ENCODE data around the gene SUSD3.

Gene SUSD3

DNA sequence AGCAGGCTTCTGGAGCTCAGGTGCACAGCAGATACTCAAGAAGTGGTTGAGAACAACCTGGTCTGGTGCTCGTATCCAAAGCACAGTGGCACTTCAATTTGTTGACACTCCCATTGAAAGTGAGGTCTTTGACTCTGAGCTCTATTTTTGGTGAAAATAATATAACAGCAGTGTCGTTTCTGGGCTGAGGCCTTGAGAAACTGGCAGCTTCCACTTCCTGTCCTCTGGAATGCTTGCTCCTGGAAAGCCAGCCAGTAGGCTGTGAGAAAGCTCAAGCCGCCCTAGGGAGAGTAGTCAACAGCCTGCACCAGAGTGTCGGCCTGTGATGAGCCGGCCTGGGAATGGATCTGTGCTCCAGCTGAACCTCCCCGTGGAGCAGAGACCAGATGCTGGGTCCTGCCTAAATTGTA lies 6.8 kb upstream of the SUSD3 start:
- H3K27me3 ChIP-seq (ENCODE audit: control insufficient read depth in 5 of 5, insufficient read depth in 4 of 5, low read length in 5 of 5), result no peaks in the 10 kb centered on the region
- peaks cover 3 to 19% (median 9%) of the 10 kb centered on the region in 5 donors for H3K4me1 ChIP-seq (ENCODE audit: control insufficient read depth in 5 of 5, insufficient read depth in 5 of 5, low read length in 5 of 5)
- H3K9ac ChIP-seq (ENCODE audit: low read length in 5 of 5), result peak overlapping the region in 2 of 5 donors; percentile 2 to 8
- H3K4me3 ChIP-seq (ENCODE audit: low read depth in 1 of 5, low read length in 5 of 5), result no peak overlapping the region
- no peak overlapping the region for H3K27ac ChIP-seq (ENCODE audit: low read depth, low read length)
- H3K9me3 ChIP-seq (ENCODE audit: control insufficient read depth in 5 of 5, low read length in 5 of 5), result no peaks in the 10 kb centered on the region
- H3K36me3 ChIP-seq (ENCODE audit: control insufficient read depth in 5 of 5, insufficient read depth in 5 of 5, low read length in 5 of 5), result no peaks in the 10 kb centered on the region

DNA sequence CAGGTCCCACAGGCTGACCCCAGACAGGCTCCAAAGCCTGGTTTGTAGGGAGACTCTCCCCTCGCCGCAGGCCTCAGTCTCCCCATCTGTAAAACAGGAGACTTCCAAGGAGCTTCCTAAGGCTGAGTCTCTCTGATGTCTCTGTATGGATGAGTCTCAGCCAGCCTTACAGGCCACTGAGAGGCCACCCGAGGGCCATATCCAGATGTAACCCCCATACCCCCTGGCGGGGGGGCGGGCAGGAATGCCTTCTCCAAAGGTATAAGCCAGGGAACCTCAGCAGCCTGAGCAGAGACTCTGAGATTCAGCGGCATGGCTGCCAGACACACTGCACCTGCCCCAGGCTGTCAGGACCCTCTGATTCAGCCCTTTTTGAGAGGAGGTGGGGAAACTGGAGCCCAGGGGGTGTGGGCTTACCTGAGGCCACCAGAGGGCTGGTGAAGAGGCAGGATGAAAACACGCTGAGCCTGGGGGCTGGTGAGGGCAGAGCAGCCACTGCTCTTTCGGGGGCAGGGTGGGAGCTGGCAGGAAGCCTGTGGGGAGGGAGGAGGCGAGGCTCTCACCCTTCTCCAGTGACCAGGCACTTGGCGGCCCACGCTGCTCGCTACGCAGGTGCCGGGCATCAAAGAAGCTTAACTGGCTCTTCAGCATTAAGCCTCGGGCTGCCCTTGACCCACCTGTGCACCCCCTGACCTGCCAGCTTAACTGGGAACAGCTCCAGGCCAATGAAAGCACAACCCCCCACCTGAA lies 5.5 kb upstream of the SUSD3 start:
- H3K27ac ChIP-seq (ENCODE audit: low read depth, low read length), result no peak overlapping the region
- H3K36me3 ChIP-seq (ENCODE audit: control insufficient read depth in 5 of 5, insufficient read depth in 5 of 5, low read length in 5 of 5), result no peaks in the 10 kb centered on the region
- H3K27me3 ChIP-seq (ENCODE audit: control insufficient read depth in 5 of 5, insufficient read depth in 4 of 5, low read length in 5 of 5), result no peaks in the 10 kb centered on the region
- H3K9ac ChIP-seq (ENCODE audit: low read length in 5 of 5), result no peak overlapping the region
- no peaks in the 10 kb centered on the region for H3K9me3 ChIP-seq (ENCODE audit: control insufficient read depth in 5 of 5, low read length in 5 of 5)
- peaks cover 3 to 19% (median 9%) of the 10 kb centered on the region in 5 donors for H3K4me1 ChIP-seq (ENCODE audit: control insufficient read depth in 5 of 5, insufficient read depth in 5 of 5, low read length in 5 of 5)
- no peak overlapping the region for H3K4me3 ChIP-seq (ENCODE audit: low read depth in 1 of 5, low read length in 5 of 5)

- Histone ChIP-seq H3K4me3 (ENCODE audit: low read depth in 1 of 5, low read length in 5 of 5) (no peak overlapping the region), H3K27me3 (ENCODE audit: control insufficient read depth in 5 of 5, insufficient read depth in 4 of 5, low read length in 5 of 5) (no peaks in the 10 kb centered on the region), H3K9me3 (ENCODE audit: control insufficient read depth in 5 of 5, low read length in 5 of 5) (no peaks in the 10 kb centered on the region), H3K27ac (ENCODE audit: low read depth, low read length) (no peak overlapping the region), H3K36me3 (ENCODE audit: control insufficient read depth in 5 of 5, insufficient read depth in 5 of 5, low read length in 5 of 5) (no peaks in the 10 kb centered on the region), H3K4me1 (ENCODE audit: control insufficient read depth in 5 of 5, insufficient read depth in 5 of 5, low read length in 5 of 5) (peaks cover 3 to 22% (median 12%) of the 10 kb centered on the region in 5 donors), H3K9ac (ENCODE audit: low read length in 5 of 5) (no peak overlapping the region)
These were observed 4.6 kb upstream of the SUSD3 start for GRCh38 chr9:93053781-93054331.

GRCh38 chr9:93054758-93055704 lies 3.5 kb upstream of the SUSD3 start:
- H3K4me3 ChIP-seq (ENCODE audit: low read depth in 1 of 5, low read length in 5 of 5), result no peak overlapping the region
- peaks cover 0 to 8% (median 0%) of the 10 kb centered on the region in 5 donors for H3K27me3 ChIP-seq (ENCODE audit: control insufficient read depth in 5 of 5, insufficient read depth in 4 of 5, low read length in 5 of 5)
- H3K9ac ChIP-seq (ENCODE audit: low read length in 5 of 5), result no peak overlapping the region
- H3K9me3 ChIP-seq (ENCODE audit: control insufficient read depth in 5 of 5, low read length in 5 of 5), result no peaks in the 10 kb centered on the region
- no peaks in the 10 kb centered on the region for H3K36me3 ChIP-seq (ENCODE audit: control insufficient read depth in 5 of 5, insufficient read depth in 5 of 5, low read length in 5 of 5)
- no peak overlapping the region for H3K27ac ChIP-seq (ENCODE audit: low read depth, low read length)
- peaks cover 6 to 32% (median 20%) of the 10 kb centered on the region in 5 donors for H3K4me1 ChIP-seq (ENCODE audit: control insufficient read depth in 5 of 5, insufficient read depth in 5 of 5, low read length in 5 of 5)

DNA sequence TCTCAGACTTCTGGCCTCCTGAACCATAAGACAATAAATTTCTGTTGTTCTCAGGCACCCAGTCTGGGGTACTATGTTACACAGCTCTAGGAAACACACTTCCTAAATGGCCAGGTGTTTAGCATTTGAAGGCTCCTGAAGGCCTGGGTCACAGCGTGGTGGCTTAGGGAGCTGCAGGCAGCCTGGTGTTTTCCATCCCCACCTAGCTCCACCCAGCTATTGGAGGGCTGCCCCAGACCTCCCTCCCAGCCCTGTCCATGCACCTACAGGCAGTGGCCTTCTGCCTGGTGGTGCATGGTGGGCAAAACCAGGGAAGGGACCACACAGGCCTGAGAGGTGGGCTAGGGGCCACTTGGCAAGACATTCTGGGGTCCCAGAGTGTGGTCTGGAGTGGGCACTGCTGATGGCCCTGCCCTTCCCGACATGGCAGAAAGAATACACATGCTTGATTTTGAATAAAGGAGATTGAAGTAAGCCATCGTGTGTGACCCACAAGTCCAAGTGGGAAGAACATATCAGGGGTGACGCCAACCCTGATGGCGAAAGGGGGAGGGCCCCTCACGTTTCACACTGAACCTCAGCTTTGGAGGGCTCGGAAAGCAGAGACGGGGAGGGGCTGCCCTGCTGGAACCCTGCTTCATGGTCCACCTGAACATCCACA lies 1.3 kb upstream of the SUSD3 start:
- H3K4me1 ChIP-seq (ENCODE audit: control insufficient read depth in 5 of 5, insufficient read depth in 5 of 5, low read length in 5 of 5), result peaks cover 2 to 40% (median 15%) of the 10 kb centered on the region in 5 donors
- H3K36me3 ChIP-seq (ENCODE audit: control insufficient read depth in 5 of 5, insufficient read depth in 5 of 5, low read length in 5 of 5), result no peaks in the 10 kb centered on the region
- H3K9ac ChIP-seq (ENCODE audit: low read length in 5 of 5), result no peak overlapping the region
- H3K4me3 ChIP-seq (ENCODE audit: low read depth in 1 of 5, low read length in 5 of 5), result no peak overlapping the region
- no peak overlapping the region for H3K27ac ChIP-seq (ENCODE audit: low read depth, low read length)
- peaks cover 0 to 12% (median 0%) of the 10 kb centered on the region in 5 donors for H3K27me3 ChIP-seq (ENCODE audit: control insufficient read depth in 5 of 5, insufficient read depth in 4 of 5, low read length in 5 of 5)
- H3K9me3 ChIP-seq (ENCODE audit: control insufficient read depth in 5 of 5, low read length in 5 of 5), result no peaks in the 10 kb centered on the region

GRCh38 chr9:93057703-93058354 lies 672 bp upstream of the SUSD3 start:
- H3K27ac ChIP-seq (ENCODE audit: low read depth, low read length), result no peak overlapping the region
- H3K4me1 ChIP-seq (ENCODE audit: control insufficient read depth in 5 of 5, insufficient read depth in 5 of 5, low read length in 5 of 5), result peaks cover 2 to 40% (median 15%) of the 10 kb centered on the region in 5 donors

DNA sequence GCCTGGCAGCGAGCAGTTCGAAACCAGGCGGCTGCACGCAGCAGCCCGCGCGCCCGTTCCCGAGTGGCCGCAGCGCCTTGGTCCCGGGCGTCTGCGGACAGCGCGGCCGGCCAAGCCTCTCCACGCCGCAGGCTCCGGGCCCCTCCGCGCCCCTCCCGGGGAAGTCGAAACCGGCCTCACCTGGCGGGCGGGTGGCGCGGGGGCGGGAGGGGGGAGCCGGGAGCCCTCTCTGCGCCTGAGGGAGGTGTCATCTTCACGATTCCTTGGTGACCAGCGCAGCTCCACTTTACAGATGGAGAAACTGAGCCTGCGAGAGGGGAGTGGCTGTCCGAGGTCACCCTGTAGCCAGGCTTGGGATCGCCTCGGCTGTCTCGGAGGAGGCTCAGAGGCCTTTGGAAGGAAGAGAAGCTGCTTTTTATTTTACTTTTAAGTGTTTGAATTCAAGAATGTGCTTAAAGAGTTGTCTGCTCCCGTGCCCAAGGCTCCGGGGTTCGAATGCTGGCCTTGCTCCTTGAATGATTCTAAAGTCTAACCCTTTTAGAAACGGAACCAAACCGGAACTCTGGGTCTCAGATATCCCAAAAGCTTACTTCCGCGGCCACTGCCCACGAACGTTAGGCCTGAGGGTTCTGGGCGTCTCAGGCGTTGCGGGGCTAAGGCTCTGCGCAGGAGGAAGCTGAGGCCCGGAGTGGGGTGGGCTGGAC lies 662 bp downstream of the SUSD3 start:
- H3K9ac ChIP-seq (ENCODE audit: low read length in 5 of 5), result peak overlapping the region in 2 of 5 donors; percentile 33 to 38
- peaks cover 0 to 14% (median 0%) of the 10 kb centered on the region in 5 donors for H3K27me3 ChIP-seq (ENCODE audit: control insufficient read depth in 5 of 5, insufficient read depth in 4 of 5, low read length in 5 of 5)
- H3K4me1 ChIP-seq (ENCODE audit: control insufficient read depth in 5 of 5, insufficient read depth in 5 of 5, low read length in 5 of 5), result peaks cover 2 to 41% (median 15%) of the 10 kb centered on the region in 5 donors
- H3K27ac ChIP-seq (ENCODE audit: low read depth, low read length), result no peak overlapping the region
- no peaks in the 10 kb centered on the region for H3K36me3 ChIP-seq (ENCODE audit: control insufficient read depth in 5 of 5, insufficient read depth in 5 of 5, low read length in 5 of 5)
- H3K4me3 ChIP-seq (ENCODE audit: low read depth in 1 of 5, low read length in 5 of 5), result peak overlapping the region; percentile 44 to 63 (median 53)
- no peaks in the 10 kb centered on the region for H3K9me3 ChIP-seq (ENCODE audit: control insufficient read depth in 5 of 5, low read length in 5 of 5)

More at GRCh38 chr9:93057703-93058354, 672 bp upstream of the SUSD3 start:
- Histone ChIP-seq H3K4me3 (ENCODE audit: low read depth in 1 of 5, low read length in 5 of 5) (peak overlapping the region in 2 of 5 donors; percentile 53 to 63), H3K9ac (ENCODE audit: low read length in 5 of 5) (no peak overlapping the region), H3K27me3 (ENCODE audit: control insufficient read depth in 5 of 5, insufficient read depth in 4 of 5, low read length in 5 of 5) (peaks cover 0 to 12% (median 0%) of the 10 kb centered on the region in 5 donors), H3K36me3 (ENCODE audit: control insufficient read depth in 5 of 5, insufficient read depth in 5 of 5, low read length in 5 of 5) (no peaks in the 10 kb centered on the region), H3K9me3 (ENCODE audit: control insufficient read depth in 5 of 5, low read length in 5 of 5) (no peaks in the 10 kb centered on the region)

GRCh38 chr9:93059715-93060578 lies 1.4 kb downstream of the SUSD3 start:
- H3K36me3 ChIP-seq (ENCODE audit: control insufficient read depth in 5 of 5, insufficient read depth in 5 of 5, low read length in 5 of 5), result no peaks in the 10 kb centered on the region

More at GRCh38 chr9:93059715-93060578, 1.4 kb downstream of the SUSD3 start:
- H3K4me1 ChIP-seq (ENCODE audit: control insufficient read depth in 5 of 5, insufficient read depth in 5 of 5, low read length in 5 of 5), result peaks cover 0 to 42% (median 20%) of the 10 kb centered on the region in 5 donors
- peak overlapping the region in 3 of 5 donors; percentile 34 to 53 (median 50) for H3K4me3 ChIP-seq (ENCODE audit: low read depth in 1 of 5, low read length in 5 of 5)
- H3K27me3 ChIP-seq (ENCODE audit: control insufficient read depth in 5 of 5, insufficient read depth in 4 of 5, low read length in 5 of 5), result peaks cover 0 to 14% (median 0%) of the 10 kb centered on the region in 5 donors
- H3K27ac ChIP-seq (ENCODE audit: low read depth, low read length), result no peak overlapping the region
- no peaks in the 10 kb centered on the region for H3K9me3 ChIP-seq (ENCODE audit: control insufficient read depth in 5 of 5, low read length in 5 of 5)
- peak overlapping the region in 2 of 5 donors; percentile 33 to 38 for H3K9ac ChIP-seq (ENCODE audit: low read length in 5 of 5)
